Measurements from ENCODE around the gene RABGAP1L.

Gene RABGAP1L

DNA sequence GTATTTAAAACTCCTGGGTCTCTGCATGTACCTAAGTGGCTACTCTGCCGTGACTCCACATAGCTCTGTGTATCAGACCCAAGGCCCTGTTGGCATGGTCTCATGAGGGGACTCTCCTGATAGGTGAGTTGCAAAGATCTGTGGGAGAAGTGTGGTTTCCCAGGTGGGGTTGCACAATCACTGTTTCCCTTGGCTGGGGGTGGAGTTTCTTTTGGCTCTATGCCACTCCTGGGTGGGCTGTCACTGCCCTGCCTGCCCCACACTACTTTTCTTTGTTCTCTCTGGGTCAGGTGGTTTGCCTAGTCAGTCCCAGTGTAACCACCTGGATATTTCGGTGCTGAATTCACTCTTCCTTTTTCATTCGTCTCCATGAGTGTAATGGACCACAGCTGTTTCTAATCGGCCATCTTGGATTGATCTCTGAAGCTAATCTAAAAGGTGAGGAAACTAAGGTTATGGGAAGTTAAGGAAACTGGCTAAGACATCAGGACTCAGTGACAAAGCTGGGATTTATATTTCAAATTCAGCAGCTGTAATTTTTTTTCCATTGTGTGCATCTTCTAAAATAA is 743.3 kb downstream of the RABGAP1L start:
- H3K4me3 ChIP-seq (ENCODE audit: low read depth, low read length) = no peak overlapping the region

DNA sequence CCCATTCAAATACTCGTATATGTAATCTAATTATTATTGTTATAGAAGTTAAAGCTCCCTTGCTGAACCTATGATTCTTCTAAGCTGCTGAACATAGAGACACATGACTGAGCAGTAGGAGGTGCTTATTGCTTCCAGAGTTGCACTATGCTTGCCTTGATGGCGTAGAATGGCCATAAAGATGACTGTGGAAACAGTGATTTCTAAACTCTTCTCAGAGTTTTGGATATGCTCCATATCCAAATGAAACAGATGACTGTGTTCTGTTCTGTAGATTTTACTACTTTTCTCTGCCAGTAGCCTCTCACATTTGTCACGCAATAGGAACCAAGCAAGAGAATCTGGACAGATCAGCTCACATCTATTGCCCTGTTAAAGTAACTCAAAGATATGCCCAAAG is 752.3 kb downstream of the RABGAP1L start:
- H3K4me3 ChIP-seq (ENCODE audit: low read depth, low read length) = no peak overlapping the region

DNA sequence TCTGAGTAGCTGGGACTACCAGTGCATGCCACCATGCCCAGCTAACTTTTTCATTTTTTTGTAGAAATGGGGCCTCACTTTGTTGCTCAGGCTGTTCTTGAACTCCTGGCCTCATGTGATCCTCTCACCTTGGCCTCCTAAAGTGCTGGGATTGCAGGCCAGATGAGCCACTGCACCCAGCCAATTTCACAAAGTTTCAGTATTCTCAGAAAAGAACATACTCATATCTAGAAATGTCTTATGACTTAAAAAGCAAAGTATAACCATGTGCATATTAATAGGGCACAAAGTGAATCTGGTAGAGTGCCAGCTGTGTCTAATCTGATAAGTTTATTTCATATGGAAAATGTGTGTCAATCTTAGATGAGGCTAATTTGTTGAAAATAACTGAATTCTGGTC is 752.9 kb downstream of the RABGAP1L start:
- no peak overlapping the region for H3K4me3 ChIP-seq (ENCODE audit: low read depth, low read length)

DNA sequence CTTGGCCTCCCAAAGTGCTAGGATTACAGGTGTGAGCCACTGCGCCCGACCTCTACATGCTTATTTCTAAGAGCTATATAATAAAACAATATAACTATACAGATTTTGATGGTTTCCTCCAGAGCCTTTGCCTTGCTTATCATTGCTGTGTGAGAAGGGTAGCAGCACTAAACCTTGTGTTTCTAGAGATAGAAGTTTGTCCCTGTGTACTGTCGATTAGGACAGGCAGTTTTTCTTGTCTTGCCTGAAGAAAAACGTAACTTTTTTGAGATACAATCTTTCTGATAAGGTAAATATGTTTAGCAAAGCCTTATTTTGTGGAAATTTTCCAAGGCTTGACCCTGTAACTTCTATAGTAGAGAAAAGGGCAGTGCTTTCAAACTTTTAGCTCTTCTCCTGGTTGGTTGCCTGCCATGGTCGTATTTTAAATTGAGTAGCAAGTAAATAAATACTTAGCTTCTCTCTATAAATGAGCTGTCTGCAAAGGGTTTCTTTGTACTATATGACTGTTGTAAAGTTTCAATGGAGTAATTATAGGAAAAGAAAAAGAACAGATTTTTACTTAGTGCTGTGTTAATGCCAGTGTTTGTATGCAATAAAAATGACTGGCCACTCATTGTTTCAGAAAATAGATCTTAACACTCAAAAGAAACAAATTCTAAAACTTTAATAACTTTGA is 754.0 kb downstream of the RABGAP1L start:
- H3K4me3 ChIP-seq (ENCODE audit: low read depth, low read length) = no peak overlapping the region

DNA sequence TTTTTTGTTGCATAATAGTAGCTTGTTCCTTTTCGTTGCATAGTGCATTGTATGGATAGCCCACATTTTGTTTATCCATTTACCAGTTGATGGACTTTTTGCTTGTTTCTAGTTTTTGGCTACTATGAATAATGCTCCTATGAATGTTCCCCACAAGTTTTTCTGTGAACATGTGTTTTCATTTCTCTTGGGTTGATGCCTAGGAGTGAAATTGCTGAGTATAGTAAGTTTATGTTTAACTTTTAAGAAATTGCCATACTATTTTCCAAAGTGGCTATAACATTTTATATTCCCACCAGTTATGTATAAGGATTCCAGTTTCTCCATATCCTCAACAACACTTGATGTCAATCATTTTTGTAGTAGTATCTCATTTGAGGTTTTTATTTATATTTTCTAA is 755.7 kb downstream of the RABGAP1L start:
- H3K4me3 ChIP-seq (ENCODE audit: low read depth, low read length) = no peak overlapping the region

DNA sequence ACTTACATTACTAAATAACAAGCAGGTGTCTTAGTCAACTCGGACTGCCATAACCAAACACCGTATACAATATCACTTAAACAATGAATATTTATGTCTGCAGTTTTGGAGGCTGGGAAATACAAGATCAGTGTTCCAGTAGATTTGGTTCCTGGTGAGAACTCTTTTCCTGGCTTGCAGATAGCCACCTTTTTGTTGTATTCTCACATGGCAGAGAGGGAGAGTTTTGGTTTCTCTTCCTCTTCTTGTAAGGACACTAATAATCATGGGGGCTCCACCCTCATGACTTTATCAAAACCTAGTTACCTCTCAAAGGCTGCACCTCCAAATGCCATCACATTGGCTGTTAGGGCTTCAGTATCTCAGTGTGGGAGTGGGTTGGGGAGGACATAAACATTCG is 757.5 kb downstream of the RABGAP1L start:
- H3K4me3 ChIP-seq (ENCODE audit: low read depth, low read length) = no peak overlapping the region

DNA sequence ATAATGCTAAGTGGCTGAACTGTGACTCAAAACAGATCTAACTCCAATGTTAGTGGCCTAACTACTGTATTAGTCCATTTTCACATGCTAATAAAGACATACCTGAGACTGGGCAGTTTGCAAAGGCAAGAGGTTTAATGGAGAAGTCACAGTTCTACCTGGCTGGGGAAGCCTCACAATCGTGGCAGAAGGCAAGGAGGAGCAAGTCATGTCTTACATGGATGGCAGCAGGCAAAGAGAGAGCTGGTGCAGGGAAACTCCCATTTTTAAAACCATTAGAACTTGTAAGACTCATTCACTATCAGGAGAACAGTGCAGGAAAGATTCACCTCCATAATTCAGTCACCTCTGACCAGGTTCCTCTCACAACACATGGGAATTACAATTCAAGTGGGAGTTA is 760.8 kb downstream of the RABGAP1L start:
- no peak overlapping the region for H3K4me3 ChIP-seq (ENCODE audit: low read depth, low read length)

DNA sequence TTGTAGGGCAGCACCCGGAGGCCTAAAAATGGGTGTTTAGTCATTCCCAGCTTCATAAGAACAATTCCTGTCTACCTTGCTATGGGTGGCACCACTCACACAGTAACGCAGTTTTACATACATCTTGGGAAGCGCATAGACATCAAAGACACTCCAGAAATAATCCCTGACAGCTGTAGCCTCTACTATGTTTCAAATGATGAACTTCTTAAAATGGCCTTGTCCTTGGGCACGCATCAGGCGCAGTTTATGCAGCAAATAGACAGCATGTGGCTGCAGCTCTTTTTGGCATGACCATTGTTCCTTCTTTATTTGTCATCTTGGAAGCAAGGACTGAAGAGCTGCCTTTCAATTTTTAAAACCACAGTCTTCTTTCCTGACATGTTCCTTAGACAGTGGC is 762.8 kb downstream of the RABGAP1L start:
- H3K4me3 ChIP-seq (ENCODE audit: low read depth, low read length) = no peak overlapping the region

DNA sequence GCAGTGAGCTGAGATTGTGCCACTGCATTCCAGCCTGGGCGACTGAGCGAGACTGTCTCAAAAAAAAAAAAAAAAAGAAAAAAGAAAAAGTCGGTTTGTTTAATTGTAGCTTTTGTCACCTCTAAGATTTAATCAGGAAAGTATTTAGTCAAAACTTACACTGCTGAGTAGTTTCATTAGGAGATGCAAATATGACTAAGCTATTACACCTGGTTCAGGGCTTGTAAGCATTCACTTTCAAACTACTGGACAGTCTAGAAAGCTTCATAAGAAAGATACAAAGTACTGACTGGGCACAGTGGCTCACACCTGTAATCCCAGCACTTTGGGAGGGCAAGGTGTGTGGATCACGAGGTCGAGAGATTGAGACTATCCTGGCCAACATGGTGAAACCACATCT is 764.5 kb downstream of the RABGAP1L start:
- H3K4me3 ChIP-seq (ENCODE audit: low read depth, low read length) = no peak overlapping the region

DNA sequence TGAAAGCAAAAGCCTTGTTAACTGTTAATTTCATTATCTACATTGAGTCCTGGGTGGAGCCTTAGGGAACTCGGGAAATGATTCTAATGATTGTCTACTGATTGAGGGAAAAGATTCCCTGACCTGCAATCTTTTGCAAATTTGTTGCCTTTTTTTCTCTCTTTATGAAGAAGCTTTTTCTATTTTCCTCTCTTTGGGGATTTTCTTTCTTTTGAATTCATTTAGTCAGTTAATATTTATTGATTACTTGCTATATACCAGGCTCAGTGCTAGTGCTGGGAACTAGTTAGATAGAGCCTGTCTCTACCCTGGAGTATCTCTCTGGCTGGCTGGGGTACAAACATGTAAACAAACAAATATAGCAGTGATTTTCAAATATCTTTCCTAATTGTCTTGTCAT is 769.2 kb downstream of the RABGAP1L start:
- H3K4me3 ChIP-seq (ENCODE audit: low read depth, low read length) = no peak overlapping the region

DNA sequence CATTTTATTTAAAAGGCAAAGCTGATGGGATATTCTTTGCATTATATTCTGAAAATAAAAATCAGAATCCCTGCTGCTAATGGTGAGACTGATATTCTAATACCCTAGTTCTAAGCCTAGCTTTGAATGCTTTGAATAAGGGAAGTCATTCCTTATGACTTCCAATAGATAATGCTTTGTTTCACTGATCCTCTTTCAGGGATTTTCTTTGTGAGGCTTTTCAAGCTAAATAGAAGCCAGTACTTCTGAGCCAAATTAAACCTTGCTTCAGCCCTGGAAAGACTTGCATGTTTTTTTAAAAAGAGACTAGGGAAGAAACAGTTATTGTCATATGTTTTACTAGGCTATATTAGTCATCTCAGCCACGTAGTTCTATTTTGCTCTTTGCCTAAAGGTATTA is 771.9 kb downstream of the RABGAP1L start:
- no peak overlapping the region for H3K4me3 ChIP-seq (ENCODE audit: low read depth, low read length)

DNA sequence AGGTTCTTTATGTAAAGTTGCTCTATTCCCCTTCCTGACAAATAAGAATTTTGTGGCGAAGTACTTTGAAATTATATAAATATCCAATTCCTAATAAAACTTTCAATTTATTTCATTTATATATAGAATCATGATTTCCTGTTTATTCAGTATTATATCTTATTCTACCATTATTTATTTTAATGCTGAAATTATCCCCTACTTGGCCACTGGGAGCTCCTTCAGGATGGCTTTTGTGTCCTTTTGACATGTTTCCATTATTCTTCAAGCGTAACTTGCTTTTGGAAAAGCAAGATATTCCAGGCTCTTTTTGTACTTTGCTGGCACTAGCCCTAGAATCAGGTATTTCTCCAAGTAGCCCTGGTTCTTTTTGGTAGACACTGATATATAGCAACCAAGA is 773.3 kb downstream of the RABGAP1L start:
- H3K4me3 ChIP-seq (ENCODE audit: low read depth, low read length) = no peak overlapping the region

DNA sequence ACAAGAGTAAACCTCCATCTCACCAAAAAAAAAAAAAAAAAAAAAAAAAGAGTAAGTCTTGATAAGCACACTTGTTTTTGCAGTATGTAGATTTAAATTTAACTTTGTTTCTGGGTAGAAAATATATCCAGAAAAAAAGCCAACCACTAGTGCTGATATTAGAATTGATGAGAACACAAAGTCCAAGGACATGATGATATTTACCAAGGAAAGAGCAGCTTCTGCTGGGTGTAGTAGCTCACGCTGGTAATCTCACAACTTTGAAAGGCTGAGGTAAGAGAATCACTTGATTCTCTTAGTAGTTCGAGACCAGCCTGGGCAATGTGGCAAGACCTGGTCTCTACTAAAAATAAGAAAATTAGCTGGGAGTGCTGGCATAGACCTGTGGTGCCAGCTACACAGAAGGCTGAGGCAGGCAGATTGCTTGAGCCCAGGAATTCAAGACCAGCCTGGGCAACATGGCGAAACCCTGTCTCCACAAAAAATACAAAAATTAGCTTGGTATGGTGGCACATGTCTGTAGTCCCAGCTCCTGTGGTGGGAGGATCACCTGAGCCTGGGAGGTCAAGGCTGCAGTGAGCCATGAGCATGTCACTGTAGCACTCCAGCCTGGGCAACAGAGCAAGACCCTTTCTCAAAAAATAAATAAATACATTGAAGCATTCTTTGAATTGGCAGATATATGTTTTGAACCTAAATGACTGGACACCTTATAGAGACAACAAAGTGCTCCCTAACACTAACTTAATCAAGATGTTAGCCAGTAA is 776.8 kb downstream of the RABGAP1L start:
- H3K4me3 ChIP-seq (ENCODE audit: low read depth, low read length) = no peak overlapping the region

DNA sequence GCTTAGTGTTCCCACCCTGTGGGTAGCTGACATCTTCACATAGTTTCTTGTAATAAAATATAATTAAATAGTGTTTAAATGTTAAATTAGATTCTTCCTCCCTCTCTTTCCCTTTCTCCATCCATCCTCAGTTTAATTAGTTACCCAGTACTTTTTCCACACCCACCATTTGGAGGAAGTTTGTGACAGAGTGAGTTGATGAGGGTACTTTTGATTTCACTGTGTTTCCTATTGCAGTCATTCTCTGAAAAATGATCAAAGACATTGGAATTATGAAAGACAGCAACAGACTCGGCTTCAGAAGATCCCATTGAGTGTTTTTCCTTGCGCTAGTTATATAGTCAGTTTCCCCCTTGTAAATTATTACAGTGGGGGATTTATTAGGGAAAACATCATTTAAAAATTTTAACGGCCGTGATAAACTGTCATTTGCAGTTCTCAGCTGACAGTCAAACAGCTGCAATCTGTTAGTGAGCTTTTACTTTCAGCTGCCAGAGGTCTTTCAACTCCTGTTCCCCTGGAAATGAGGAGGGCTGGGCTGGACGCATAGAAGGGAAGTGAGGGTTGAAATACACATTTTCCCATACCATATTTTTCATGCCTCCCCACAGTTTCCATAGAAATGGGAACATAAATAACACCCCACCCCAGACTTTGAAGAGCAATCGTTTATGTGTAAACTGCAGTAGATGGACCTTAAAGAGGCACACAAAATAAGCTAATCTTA is 779.1 kb downstream of the RABGAP1L start:
- H3K4me3 ChIP-seq (ENCODE audit: low read depth, low read length) = no peak overlapping the region

DNA sequence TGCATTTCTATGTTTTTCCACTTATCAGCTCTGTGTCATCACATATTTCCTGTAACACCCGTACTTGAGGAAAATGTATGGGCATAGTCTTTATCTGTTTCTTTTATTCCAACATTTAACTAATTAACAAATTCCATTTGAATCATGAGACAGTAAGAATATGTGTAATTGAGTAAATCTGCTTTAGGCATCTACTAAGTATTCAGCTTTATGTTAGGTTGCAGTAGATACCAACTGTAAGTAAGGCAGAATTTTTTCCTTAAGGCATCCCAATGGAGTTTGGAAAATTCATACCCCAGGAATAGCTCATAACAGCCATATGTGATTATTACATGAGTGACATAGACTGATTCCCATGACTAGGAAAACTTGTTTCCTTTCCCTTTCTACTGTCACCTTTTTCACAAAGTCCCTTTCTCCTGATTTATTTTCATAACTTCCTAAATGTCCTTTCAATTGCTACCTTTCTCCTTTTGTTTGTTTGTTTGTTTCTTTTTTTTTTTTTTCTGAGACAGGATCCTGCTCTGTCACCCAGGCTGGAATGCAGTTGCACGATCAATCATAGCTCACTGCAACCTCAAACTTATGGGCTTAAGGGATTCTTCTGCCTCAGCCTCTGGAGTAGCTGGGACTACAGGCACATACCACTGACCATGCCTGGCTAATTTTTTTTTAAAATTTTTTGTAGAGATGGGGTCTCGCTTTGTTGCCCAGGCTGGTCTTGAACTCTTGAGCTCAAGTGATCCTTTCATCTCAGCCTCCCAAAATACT is 780.6 kb downstream of the RABGAP1L start:
- no peak overlapping the region for H3K4me3 ChIP-seq (ENCODE audit: low read depth, low read length)

DNA sequence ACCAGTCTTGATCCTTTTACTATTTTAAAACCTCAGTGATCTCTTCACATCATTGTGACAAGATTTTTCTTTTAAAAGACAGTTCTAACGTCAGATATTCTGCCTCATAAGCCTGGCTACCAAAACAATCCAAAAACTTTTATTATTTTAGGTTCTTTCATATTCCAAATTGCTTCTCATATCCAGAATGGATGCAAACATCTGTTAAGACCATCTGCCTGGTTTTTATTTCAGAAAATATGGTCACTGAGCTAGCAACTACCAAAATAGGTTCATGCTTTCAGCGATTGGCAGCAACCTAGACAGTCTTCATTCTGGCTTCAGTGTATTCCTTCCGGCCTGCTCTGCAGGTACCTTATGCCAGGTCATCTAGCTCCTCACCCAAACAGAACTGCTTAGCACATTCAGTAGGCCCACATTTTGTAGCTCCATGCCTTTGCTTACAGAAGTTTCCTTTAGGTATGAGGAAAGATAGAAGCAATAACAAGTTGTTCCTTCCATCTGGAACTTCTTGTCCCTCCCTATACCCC is 781.4 kb downstream of the RABGAP1L start:
- no peak overlapping the region for H3K4me3 ChIP-seq (ENCODE audit: low read depth, low read length)

DNA sequence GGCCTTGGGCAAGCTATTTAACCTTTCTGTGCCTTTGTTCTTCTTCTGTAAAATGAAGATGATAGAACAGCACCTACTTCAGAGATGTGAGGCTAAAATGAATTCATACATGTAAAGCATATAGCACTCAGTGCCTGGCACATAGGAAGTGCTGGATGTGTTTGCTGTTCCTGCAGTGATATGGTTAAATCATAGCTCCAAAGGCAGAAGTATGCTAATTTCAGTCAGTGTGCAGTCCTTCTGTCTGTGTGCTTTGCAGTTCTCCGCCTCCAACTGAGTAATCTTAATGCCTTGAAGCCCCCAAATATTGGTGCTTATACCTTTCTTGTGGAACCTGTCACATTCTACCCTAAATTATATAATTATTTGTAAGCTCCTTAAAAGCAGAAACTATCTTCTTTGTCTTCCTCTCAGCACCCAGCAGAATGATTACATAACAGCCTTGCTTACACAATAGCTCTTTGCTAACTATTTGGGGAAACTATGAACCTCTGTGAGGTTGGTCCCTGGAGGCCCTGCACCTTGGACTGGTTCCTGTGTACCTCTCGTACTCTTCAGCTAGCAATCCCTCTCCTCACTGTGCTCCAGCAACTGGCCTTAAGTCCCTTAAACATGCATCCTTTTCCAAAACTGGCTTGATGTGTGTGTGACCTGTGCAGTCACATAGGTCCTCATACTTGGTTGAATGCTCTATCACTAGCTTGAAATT is 783.4 kb downstream of the RABGAP1L start:
- no peak overlapping the region for H3K4me3 ChIP-seq (ENCODE audit: low read depth, low read length)

DNA sequence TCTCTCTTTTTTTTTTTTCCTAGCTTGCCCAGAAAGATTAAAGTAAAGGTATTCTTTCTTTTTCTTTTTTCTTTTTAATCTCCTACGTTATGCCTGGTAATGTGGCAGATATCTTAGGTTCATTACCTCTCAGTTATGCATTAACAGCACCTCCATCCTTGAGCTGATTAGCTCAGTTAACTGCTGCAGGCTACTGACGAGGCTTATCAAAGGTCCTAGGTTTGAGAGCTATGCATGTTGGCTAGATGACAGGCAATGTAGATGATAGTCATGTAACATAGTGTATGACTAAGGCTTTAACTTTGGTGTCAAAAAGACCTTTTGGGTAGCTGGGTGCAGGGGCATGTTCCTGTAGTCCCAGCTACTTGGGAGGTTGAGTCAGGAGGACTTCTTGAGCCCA is 786.7 kb downstream of the RABGAP1L start:
- no peak overlapping the region for H3K4me3 ChIP-seq (ENCODE audit: low read depth, low read length)

DNA sequence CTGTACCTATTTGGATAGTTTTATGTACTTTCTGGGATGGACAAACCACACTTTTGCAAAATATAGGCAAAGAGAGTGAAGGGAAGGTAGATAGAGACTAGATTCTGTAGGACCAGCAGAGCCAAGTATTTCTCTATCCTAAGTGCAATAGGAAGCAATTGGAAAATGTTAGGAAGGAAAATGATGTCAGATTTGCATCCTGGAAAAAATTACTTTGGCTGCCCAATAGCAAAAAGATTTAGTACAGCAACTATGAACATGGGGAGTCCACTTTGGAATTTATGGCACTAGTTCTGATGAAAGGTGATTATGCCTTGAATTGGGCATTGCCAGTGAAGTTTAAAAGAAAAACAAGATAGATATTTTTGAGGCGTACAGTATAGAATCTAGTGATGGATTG is 789.7 kb downstream of the RABGAP1L start:
- no peak overlapping the region for H3K4me3 ChIP-seq (ENCODE audit: low read depth, low read length)

DNA sequence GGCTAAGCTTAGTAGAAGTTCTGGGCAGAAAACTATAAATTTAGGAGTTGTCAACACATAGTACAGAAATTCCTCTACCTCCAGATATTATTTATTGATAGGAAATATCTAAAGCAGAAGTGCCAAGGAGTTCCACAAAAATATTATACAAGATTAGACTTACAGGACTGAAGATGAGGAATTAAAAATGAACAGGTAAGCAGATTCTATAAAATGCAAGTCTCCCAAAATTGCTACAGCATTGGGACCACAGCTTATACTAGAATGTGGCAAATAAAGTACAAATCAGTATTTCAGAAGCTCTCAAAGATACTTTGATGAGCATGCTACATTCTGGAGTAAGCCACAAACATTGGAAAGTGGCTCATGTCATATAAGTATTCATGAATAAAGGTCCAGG is 790.3 kb downstream of the RABGAP1L start:
- no peak overlapping the region for H3K4me3 ChIP-seq (ENCODE audit: low read depth, low read length)
